Measurements from ENCODE around the gene COL12A1. TPM values are rescaled to one million over a fixed set of nuclear protein-coding genes. Genes with fewer than 3 reads are reported as not detected.

Gene COL12A1
- total and polyA plus RNA-seq, 8 donors: 23.1 to 74.3 (median 31.5) TPM

DNA sequence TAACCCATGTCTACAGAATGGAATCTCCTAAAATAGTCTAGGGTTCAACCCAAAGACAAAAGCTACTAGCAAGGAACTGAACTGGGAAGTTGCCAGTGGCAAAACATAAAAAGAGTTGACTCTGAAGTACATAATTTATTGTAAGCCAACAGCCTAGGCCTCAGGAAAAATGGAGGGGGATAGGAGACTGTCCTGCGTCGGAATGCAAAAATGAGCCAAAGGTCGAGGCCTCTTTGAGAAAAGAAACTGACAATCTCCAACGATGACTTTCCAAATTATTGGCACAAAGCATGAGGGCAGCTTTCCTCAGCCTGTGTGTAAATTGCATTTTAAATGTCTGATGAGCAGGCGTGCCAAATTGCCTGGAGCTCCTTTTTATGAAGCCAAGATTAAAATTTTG lies 2.1 kb downstream of the COL12A1 start:
- peaks cover 23 to 90% of the 10 kb centered on the region in 2 donors for H3K27me3 ChIP-seq
- H3K4me3 ChIP-seq: peak overlapping the region in 1 of 2 donors; percentile 4
- H3K27ac ChIP-seq: peak overlapping the region in 1 of 2 donors; percentile 84
- DNase-seq: peak in 1 of 4 donors; percentile 40
- H3K9me3 ChIP-seq: no peaks in the 10 kb centered on the region
- peaks cover 14 to 46% of the 10 kb centered on the region in 2 donors for H3K4me1 ChIP-seq
- H3K36me3 ChIP-seq: no peaks in the 10 kb centered on the region
- no peak for ATAC-seq
- intact Hi-C loops (cut with DNase I): loop anchor here in 1 of 2 donors (10.0 kb wide), 2 partner anchors 789 to 1469 kb away; no protein-coding TSS in a partner anchor
- TF ChIP-seq, protein P1, sequence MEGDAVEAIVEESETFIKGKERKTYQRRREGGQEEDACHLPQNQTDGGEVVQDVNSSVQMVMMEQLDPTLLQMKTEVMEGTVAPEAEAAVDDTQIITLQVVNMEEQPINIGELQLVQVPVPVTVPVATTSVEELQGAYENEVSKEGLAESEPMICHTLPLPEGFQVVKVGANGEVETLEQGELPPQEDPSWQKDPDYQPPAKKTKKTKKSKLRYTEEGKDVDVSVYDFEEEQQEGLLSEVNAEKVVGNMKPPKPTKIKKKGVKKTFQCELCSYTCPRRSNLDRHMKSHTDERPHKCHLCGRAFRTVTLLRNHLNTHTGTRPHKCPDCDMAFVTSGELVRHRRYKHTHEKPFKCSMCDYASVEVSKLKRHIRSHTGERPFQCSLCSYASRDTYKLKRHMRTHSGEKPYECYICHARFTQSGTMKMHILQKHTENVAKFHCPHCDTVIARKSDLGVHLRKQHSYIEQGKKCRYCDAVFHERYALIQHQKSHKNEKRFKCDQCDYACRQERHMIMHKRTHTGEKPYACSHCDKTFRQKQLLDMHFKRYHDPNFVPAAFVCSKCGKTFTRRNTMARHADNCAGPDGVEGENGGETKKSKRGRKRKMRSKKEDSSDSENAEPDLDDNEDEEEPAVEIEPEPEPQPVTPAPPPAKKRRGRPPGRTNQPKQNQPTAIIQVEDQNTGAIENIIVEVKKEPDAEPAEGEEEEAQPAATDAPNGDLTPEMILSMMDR (IDR thresholded peaks at IDR 0.05): no peak

DNA sequence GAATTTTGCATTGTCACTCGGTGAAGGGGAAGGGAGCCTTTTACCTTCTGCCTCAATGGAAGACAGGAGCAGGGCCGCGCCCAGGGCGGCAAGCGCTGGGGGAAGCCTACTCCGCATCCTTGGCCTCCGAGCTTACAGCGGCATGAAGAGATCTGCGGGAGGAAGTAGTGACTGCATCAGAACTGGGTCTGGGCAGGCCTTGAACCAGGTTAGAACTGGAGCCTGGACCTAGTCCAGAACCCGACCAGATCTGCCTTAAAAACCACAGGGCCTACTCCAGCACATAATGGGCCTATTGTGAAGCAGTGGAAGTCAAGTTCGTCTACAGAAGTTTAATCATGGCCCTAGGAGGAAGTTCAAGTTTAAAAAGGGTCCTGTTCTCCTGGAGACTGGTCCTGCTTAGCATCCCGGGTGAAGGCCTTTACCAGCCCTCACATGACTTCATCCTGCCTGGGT lies 3.1 kb downstream of the COL12A1 start:
- Histone ChIP-seq H3K27me3 (peaks cover 23 to 90% of the 10 kb centered on the region in 2 donors), H3K4me3 (no peak overlapping the region), H3K27ac (no peak overlapping the region), H3K4me1 (peaks cover 9 to 41% of the 10 kb centered on the region in 2 donors), H3K9me3 (no peaks in the 10 kb centered on the region), H3K36me3 (no peaks in the 10 kb centered on the region)
- DNase-seq: no peak
- TF ChIP-seq, protein P1 (IDR thresholded peaks at IDR 0.05): no peak
- intact Hi-C loops (cut with DNase I): loop anchor here in 1 of 2 donors (10.0 kb wide), 2 partner anchors 788 to 1468 kb away; no protein-coding TSS in a partner anchor
- no peak for ATAC-seq

DNA sequence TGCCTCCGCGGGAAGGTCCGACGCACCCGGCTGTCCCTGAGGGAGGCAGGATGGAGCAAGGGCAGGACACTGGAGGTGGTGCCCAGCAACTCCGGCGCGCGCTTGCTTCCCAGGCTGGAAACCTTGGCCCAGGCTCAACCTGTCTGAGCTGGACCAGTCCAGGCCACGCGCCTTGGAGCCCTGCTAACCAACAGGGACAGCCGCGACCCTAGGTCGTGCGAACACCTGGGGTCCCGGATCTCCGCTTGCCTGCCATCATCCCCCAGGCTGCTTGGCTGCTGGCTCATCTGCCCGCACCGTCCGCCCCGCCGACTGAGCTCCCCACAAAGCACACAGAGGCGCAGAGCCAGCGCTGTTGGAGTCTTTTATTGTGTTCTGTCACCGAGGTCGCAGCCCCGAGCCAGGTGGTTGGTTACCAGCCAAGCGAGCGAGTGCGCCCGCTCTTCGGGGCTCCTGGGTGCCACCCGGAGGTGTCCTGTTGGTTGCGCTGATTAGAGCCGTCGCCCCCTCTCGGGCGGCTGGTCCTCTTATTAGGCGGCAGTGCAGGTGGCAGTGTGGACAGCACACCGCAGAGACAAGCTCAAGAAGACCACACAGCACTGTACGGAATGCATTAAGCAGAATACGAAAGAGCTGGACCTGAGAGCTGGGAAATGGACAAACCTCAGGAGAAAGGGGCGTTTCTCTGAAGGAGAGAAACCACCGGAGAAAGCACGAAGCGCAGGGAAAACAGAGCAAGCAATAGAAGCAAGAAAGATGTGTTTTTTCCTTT lies 3.8 kb downstream of the COL12A1 start:
- DNase-seq (peak in 3 of 4 donors; percentile 35 to 71 (median 49)), ATAC-seq (peak; percentile 5)
- peaks cover 9 to 36% of the 10 kb centered on the region in 2 donors for H3K4me1 ChIP-seq
- intact Hi-C loops (cut with DNase I): loop anchor here in 1 of 2 donors (10.0 kb wide), 2 partner anchors 787 to 1467 kb away; no protein-coding TSS in a partner anchor
- H3K9me3 ChIP-seq: no peaks in the 10 kb centered on the region
- no peak overlapping the region for H3K27ac ChIP-seq
- H3K27me3 ChIP-seq: peaks cover 21 to 90% of the 10 kb centered on the region in 2 donors
- no peak overlapping the region for H3K4me3 ChIP-seq
- no peaks in the 10 kb centered on the region for H3K36me3 ChIP-seq
- TF ChIP-seq, protein P1 (IDR thresholded peaks at IDR 0.05): no peak

DNA sequence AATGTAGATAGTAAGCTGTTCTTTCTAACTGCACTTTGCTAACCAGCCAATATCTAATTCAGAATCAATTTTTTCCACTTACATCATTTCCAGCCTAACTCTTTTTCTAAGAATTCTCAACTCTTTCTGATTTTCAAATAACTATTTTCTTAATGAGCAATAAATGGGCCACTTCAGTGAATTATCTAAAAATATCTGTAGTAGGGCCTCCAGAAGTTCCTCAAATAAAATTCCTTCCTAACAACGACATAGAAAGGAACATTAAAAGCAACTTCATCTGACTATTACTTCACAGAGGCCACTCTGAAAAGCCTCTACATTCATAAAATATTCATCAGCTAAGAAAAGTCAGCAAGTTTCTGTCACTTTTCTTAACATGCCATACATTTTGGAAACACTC lies 4.8 kb downstream of the COL12A1 start:
- peaks cover 9 to 30% of the 10 kb centered on the region in 2 donors for H3K4me1 ChIP-seq
- no peak for ATAC-seq
- no peaks in the 10 kb centered on the region for H3K9me3 ChIP-seq
- H3K36me3 ChIP-seq: no peaks in the 10 kb centered on the region
- intact Hi-C loops (cut with DNase I): loop anchor here in 1 of 2 donors (10.0 kb wide), 2 partner anchors 786 to 1466 kb away; no protein-coding TSS in a partner anchor
- H3K4me3 ChIP-seq: no peak overlapping the region
- no peak for DNase-seq
- no peak overlapping the region for H3K27ac ChIP-seq
- TF ChIP-seq, protein P1 (IDR thresholded peaks at IDR 0.05): no peak
- peaks cover 13 to 83% of the 10 kb centered on the region in 2 donors for H3K27me3 ChIP-seq

DNA sequence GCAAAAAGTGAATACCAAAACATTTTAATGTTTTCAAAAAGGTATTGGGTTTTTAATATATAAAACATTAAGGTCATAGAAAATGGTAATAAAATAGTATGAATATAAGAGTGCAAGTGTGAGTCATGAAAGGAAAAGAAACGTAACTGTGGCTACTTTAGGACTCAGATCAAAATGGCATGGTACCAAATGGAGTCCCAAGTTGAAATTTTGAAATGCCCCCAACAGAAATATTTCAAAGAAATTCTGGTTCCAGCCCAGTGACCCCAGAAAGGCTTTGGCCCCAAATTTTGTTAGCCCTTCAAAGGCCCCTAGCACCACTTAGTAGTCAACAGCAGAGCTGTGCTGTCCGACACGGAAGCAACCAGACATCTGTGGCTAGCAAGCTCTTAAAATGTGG lies 6.0 kb downstream of the COL12A1 start:
- Histone ChIP-seq H3K27me3 (peaks cover 6 to 72% of the 10 kb centered on the region in 2 donors), H3K4me1 (peaks cover 9 to 19% of the 10 kb centered on the region in 2 donors), H3K9me3 (no peaks in the 10 kb centered on the region), H3K36me3 (no peaks in the 10 kb centered on the region), H3K27ac (no peak overlapping the region), H3K4me3 (no peak overlapping the region)
- intact Hi-C loops (cut with DNase I): loop anchor here in 1 of 2 donors (10.0 kb wide), 2 partner anchors 785 to 1465 kb away; no protein-coding TSS in a partner anchor
- TF ChIP-seq, protein P1 (IDR thresholded peaks at IDR 0.05): no peak
- no peak for DNase-seq
- no peak for ATAC-seq

Measured in left lung (tissue), 10 donors.